ENCODE data around the gene IL34. TPM values are rescaled to one million over a fixed set of nuclear protein-coding genes. Genes with fewer than 3 reads are reported as not detected.

The IL34 gene
- polyA plus RNA-seq, 1 of the 3 experiments (the other 2 are of a cell fraction): 0.18 TPM

DNA sequence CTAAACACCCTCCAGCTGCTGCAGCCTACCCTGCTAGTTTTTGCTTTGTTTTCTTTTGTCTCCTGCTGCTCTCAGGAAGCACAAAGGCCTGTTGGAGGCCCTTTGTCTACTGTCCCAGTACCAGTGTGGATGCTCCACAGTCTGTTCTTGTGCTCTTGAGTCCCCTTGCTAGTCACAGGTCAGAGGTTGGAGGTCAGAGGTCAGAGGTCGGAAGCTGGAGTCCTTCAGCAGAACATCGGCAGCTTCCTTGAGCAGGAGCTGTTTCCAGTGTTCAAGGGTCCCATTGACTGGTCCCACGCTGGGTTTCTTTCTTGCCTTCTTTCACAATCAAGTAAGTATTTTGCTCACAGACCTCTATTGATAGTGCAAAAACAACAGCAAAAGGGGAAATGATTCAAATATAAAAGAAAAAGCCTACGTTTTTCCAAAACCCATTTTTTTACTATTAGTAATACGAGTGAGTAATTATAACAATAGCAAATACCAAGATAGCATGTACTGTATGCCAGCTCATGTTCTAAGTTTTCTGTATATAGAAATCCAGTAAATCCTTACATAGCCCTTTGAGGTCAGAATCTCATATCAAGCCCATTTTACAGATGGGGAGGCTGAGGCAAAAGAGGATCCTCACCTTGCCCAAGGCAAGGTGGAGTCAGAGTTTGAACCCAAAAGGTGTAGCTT is 10.9 kb upstream of the IL34 start:
- no peak for DNase-seq
- Histone ChIP-seq H3K9me3 (peaks cover 7% of the 10 kb centered on the region; the same call in 1 of the 2 replicates), H3K36me3 (replicated peaks in 1 of 2; ENCODE audit: control insufficient read depth in 1 of 2, insufficient read depth in 2 of 2, low read length in 1 of 2) (no peaks in the 10 kb centered on the region), H3K27ac (ENCODE audit: low read depth in 2 of 2, low read length in 1 of 2) (peak overlapping the region in 1 of 2 experiments; percentile 95; a peak in 2 of 4 replicates), H3K9me2 (no peaks in the 10 kb centered on the region), H3K79me2 (ENCODE audit: insufficient read depth) (no peaks in the 10 kb centered on the region), H3K4me2 (peak overlapping the region; percentile 70), H3K4me1 (ENCODE audit: control insufficient read depth in 1 of 2, insufficient read depth in 2 of 2, low read depth in 1 of 2, low read length in 1 of 2) (peaks cover 6 to 9% of the 10 kb centered on the region in 2 experiments; a peak in 3 of 4 replicates), H3K27me3 (ENCODE audit: insufficient read depth) (no peaks in the 10 kb centered on the region), H2AFZ (ENCODE audit: low read depth) (no peak overlapping the region), H3K9ac (peak overlapping the region; percentile 57; the same call in 1 of the 2 replicates), H3F3A (replicated peaks; ENCODE audit: insufficient read depth) (peaks cover 25% of the 10 kb centered on the region), H3K4me3 (ENCODE audit: low read depth in 2 of 2, low read length in 1 of 2) (peak overlapping the region in 1 of 2 experiments; percentile 28; a peak in 1 of 4 replicates), H4K20me1 (ENCODE audit: insufficient read depth) (no peaks in the 10 kb centered on the region)
- WGBS (ENCODE audit: low lambda C conversion rate): 55% methylated on average over 5 of the region's 5 CpGs
- POLR2A ChIA-PET: interaction anchor here (0.9 kb wide), 1 partner anchor 38 kb away, joined by 4 read pairs; no protein-coding TSS in a partner anchor
- CTCF ChIA-PET: interaction anchor here (0.7 to 1.5 kb wide), 4 partner anchors 19 to 136 kb away, joined by 3 to 7 read pairs (median 4); no protein-coding TSS in a partner anchor
- TF ChIP-seq USF1 (IDR thresholded peaks at IDR 0.05; ENCODE audit: borderline replicate concordance, low read depth) (no peak), GATA2 (CRISPR knock-in tag; IDR thresholded peaks at IDR 0.05) (no peak), FOSL2 (IDR thresholded peaks at IDR 0.05; ENCODE audit: borderline replicate concordance, low read depth) (peak; percentile 71; the same call in 1 of the 2 replicates), RXRA (IDR thresholded peaks at IDR 0.05; ENCODE audit: borderline replicate concordance, low read depth) (0 out of 2 replicates have a peak, but pooled peaks have one; percentile 1), EP300 (IDR thresholded peaks at IDR 0.05; ENCODE audit: borderline replicate concordance in 1 of 2, low read depth in 1 of 2, low read length in 1 of 2) (0 out of 4 replicates have a peak, but pooled peaks of 1 of the 2 experiments have one; percentile 9), JUND (IDR thresholded peaks at IDR 0.05) (peak; percentile 44; the same call in 1 of the 2 replicates), PBX3 (IDR thresholded peaks at IDR 0.05) (no peak), MAX (IDR thresholded peaks at IDR 0.05; ENCODE audit: low read depth) (no peak)

GRCh38 chr16:70638814-70639792 is 7.3 kb upstream of the IL34 start:
- Histone ChIP-seq H3K36me3 (replicated peaks in 1 of 2; ENCODE audit: control insufficient read depth in 1 of 2, insufficient read depth in 2 of 2, low read length in 1 of 2) (no peaks in the 10 kb centered on the region), H3F3A (replicated peaks; ENCODE audit: insufficient read depth) (peaks cover 25% of the 10 kb centered on the region), H3K4me2 (no peak overlapping the region; the same call in 1 of the 2 replicates), H4K20me1 (ENCODE audit: insufficient read depth) (no peaks in the 10 kb centered on the region), H3K27me3 (ENCODE audit: insufficient read depth) (no peaks in the 10 kb centered on the region), H3K4me1 (ENCODE audit: control insufficient read depth in 1 of 2, insufficient read depth in 2 of 2, low read depth in 1 of 2, low read length in 1 of 2) (peaks cover 6 to 9% of the 10 kb centered on the region in 2 experiments; a peak in 3 of 4 replicates), H3K9me2 (no peaks in the 10 kb centered on the region), H3K9me3 (no peaks in the 10 kb centered on the region), H3K9ac (no peak overlapping the region), H3K79me2 (ENCODE audit: insufficient read depth) (no peaks in the 10 kb centered on the region), H2AFZ (ENCODE audit: low read depth) (peak overlapping the region; percentile 80), H3K27ac (ENCODE audit: low read depth in 2 of 2, low read length in 1 of 2) (peak overlapping the region; percentile 40 to 52), H3K4me3 (ENCODE audit: low read depth in 2 of 2, low read length in 1 of 2) (no peak overlapping the region)
- DNase-seq: peak; percentile 67
- ChIA-PET CTCF (interaction anchor here (0.6 to 2.8 kb wide), 10 partner anchors 13 to 277 kb away, joined by 3 to 13 read pairs (median 3); no protein-coding TSS in a partner anchor), POLR2A (no interaction called here)
- WGBS (ENCODE audit: low lambda C conversion rate): 44% methylated on average over 18 of the region's 18 CpGs
- TF ChIP-seq USF1 (IDR thresholded peaks at IDR 0.05; ENCODE audit: borderline replicate concordance, low read depth) (peak; percentile 73; the same call in 1 of the 2 replicates), SMC3 (IDR thresholded peaks at IDR 0.05; ENCODE audit: low read depth, low read length) (no peak), MEF2A (IDR thresholded peaks at IDR 0.05; ENCODE audit: borderline replicate concordance, low read depth) (no peak), TAF1 (IDR thresholded peaks at IDR 0.05; ENCODE audit: borderline replicate concordance, low read depth, low read length) (no peak), GATA2 (CRISPR knock-in tag; IDR thresholded peaks at IDR 0.05) (peak; percentile 76), FOXJ3 (CRISPR knock-in tag; IDR thresholded peaks at IDR 0.05) (0 out of 2 replicates have a peak, but pooled peaks have one; percentile 17), MAX (IDR thresholded peaks at IDR 0.05; ENCODE audit: low read depth) (no peak), FOSL2 (IDR thresholded peaks at IDR 0.05; ENCODE audit: borderline replicate concordance, low read depth) (peak; percentile 31; the same call in 1 of the 2 replicates), ELF1 (IDR thresholded peaks at IDR 0.05) (no peak), YY1 (IDR thresholded peaks at IDR 0.05; ENCODE audit: low read depth) (no peak), CHD2 (IDR thresholded peaks at IDR 0.05; ENCODE audit: low read length, partially characterized antibody) (peak; percentile 49), SIN3A (IDR thresholded peaks at IDR 0.05; ENCODE audit: borderline replicate concordance, low read depth, low read length) (no peak)
- TF ChIP-seq, protein P1, sequence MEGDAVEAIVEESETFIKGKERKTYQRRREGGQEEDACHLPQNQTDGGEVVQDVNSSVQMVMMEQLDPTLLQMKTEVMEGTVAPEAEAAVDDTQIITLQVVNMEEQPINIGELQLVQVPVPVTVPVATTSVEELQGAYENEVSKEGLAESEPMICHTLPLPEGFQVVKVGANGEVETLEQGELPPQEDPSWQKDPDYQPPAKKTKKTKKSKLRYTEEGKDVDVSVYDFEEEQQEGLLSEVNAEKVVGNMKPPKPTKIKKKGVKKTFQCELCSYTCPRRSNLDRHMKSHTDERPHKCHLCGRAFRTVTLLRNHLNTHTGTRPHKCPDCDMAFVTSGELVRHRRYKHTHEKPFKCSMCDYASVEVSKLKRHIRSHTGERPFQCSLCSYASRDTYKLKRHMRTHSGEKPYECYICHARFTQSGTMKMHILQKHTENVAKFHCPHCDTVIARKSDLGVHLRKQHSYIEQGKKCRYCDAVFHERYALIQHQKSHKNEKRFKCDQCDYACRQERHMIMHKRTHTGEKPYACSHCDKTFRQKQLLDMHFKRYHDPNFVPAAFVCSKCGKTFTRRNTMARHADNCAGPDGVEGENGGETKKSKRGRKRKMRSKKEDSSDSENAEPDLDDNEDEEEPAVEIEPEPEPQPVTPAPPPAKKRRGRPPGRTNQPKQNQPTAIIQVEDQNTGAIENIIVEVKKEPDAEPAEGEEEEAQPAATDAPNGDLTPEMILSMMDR (IDR thresholded peaks at IDR 0.05): 0 out of 2 replicates have a peak, but pooled peaks have one; percentile 19

Data from SK-N-SH (cell line).